Neuronal stem cell (in vitro differentiated cells): Measurements from ENCODE around the gene GABBR2.
A peak's percentile ranks its signal among the peaks of the same experiment; 100 is the strongest.

Experiments
- DNase-seq: peaks from one replicate; pipeline ENCODE4 v3.0.0-alpha.2; 2013; ENCODE audit warnings: low spot score
- H2AFZ ChIP-seq: one replicate; pipeline ENCODE4 v1.6.1; 2013; ENCODE audit warnings: mild to moderate bottlenecking, low read length, inconsistent platforms
- H2AK5ac ChIP-seq: 2 replicates; pipeline ENCODE4 v1.6.1; 2013; ENCODE audit warnings: low read depth, mild to moderate bottlenecking, inconsistent platforms, low read length, moderate library complexity, mixed read lengths
- H2BK120ac ChIP-seq: 2 replicates; pipeline ENCODE4 v1.6.1; 2013; ENCODE audit warnings: low read depth, mild to moderate bottlenecking, inconsistent platforms, low read length, moderate library complexity, mixed read lengths
- H2BK12ac ChIP-seq: one replicate; pipeline ENCODE4 v1.6.1; 2013; ENCODE audit warnings: low read length, inconsistent platforms
- H2BK15ac ChIP-seq: 2 replicates; pipeline ENCODE4 v1.6.1; 2013; ENCODE audit warnings: mild to moderate bottlenecking, low read length, inconsistent platforms, mixed read lengths
- H2BK5ac ChIP-seq: one replicate; pipeline ENCODE4 v1.6.1; 2013; ENCODE audit warnings: inconsistent platforms, mild to moderate bottlenecking, low read length, moderate library complexity
- H3K14ac ChIP-seq: one replicate; pipeline ENCODE4 v1.6.1; 2013; ENCODE audit warnings: low read length, inconsistent platforms
- H3K18ac ChIP-seq: 2 replicates; pipeline ENCODE4 v1.6.1; 2013; ENCODE audit warnings: low read length, inconsistent platforms
- H3K23ac ChIP-seq: 2 replicates; pipeline ENCODE4 v1.6.1; 2013; ENCODE audit warnings: low read depth, mild to moderate bottlenecking, mixed read lengths, low read length, inconsistent platforms; ENCODE audit not compliant: poor library complexity
- H3K27ac ChIP-seq: replicated peaks from 3 replicates; pipeline ENCODE4 v1.5.1; 2013; ENCODE audit warnings: low read length, inconsistent platforms
- H3K27me3 ChIP-seq, 3 experiments: 2 replicates each; pipeline ENCODE4 v1.6.1; 2013; ENCODE audit warnings: low read length in 3 of 3, mild to moderate bottlenecking in 2 of 3, inconsistent platforms in 1 of 3, low read depth in 1 of 3, mixed read lengths in 1 of 3, moderate library complexity in 1 of 3; ENCODE audit not compliant: control insufficient read depth in 3 of 3, insufficient read depth in 3 of 3
- H3K36me3 ChIP-seq, 2 donors: replicated peaks in 1 of 2; 2 replicates each; pipeline ENCODE4 v1.6.1; 2013; ENCODE audit warnings: low read length in 2 of 2; ENCODE audit not compliant: control insufficient read depth in 2 of 2, insufficient read depth in 2 of 2
- H3K4ac ChIP-seq: 2 replicates; pipeline ENCODE4 v1.6.1; 2013; ENCODE audit warnings: inconsistent platforms, mild to moderate bottlenecking, low read length, moderate library complexity
- H3K4me1 ChIP-seq, 2 donors: 1 replicate in 1 of 2; 2 replicates in 1 of 2; pipeline ENCODE4 v1.6.1; 2013; ENCODE audit warnings: low read length in 2 of 2, low read depth in 1 of 2; ENCODE audit not compliant: control insufficient read depth in 2 of 2, insufficient read depth in 1 of 2
- H3K4me2 ChIP-seq: one replicate; pipeline ENCODE4 v1.6.1; 2013; ENCODE audit warnings: mild to moderate bottlenecking, low read length, inconsistent platforms; ENCODE audit not compliant: insufficient read depth, poor library complexity, severe bottlenecking
- H3K4me3 ChIP-seq, 2 donors: 2 replicates each; pipeline ENCODE4 v1.5.1; 2013; ENCODE audit warnings: low read length in 2 of 2, mild to moderate bottlenecking in 2 of 2, inconsistent platforms in 1 of 2, moderate library complexity in 1 of 2
- H3K79me1 ChIP-seq: one replicate; pipeline ENCODE4 v1.6.1; 2013; ENCODE audit warnings: low read depth, mild to moderate bottlenecking, inconsistent platforms, low read length, moderate library complexity
- H3K9ac ChIP-seq: one replicate; pipeline ENCODE4 v1.6.1; 2013; ENCODE audit warnings: mild to moderate bottlenecking, low read depth, low read length, inconsistent platforms; ENCODE audit not compliant: poor library complexity
- H3K9me3 ChIP-seq, 2 donors: replicated peaks in 1 of 2; 2 replicates each; pipeline versions ENCODE3 to v1.6.1; 2013; ENCODE audit warnings: low read length in 2 of 2, mild to moderate bottlenecking in 2 of 2, inconsistent platforms in 1 of 2, low read depth in 1 of 2, mixed read lengths in 1 of 2, moderate library complexity in 1 of 2; ENCODE audit not compliant: control insufficient read depth in 2 of 2, insufficient read depth in 1 of 2
- H4K8ac ChIP-seq: one replicate; pipeline ENCODE4 v1.6.1; 2013; ENCODE audit warnings: low read depth, mild to moderate bottlenecking, inconsistent platforms, low read length, moderate library complexity
- H4K91ac ChIP-seq: one replicate; pipeline ENCODE4 v1.6.1; 2013; ENCODE audit warnings: low read length, low read depth, mild to moderate bottlenecking, inconsistent platforms; ENCODE audit not compliant: poor library complexity
- WGBS, 2 donors: extraction: QIAGEN DNeasy Blood & Tissue Kit; methylation state at CpG; one replicate each; pipeline ENCODE4 v1.1.7; 2013; ENCODE audit warnings: missing lambda C conversion rate in 2 of 2, mixed read lengths in 1 of 2; ENCODE audit not compliant: insufficient read length in 2 of 2, insufficient replicate concordance in 1 of 2; ENCODE audit errors: extremely low coverage in 2 of 2; 5-methylcytosine and 5-hydroxymethylcytosine counted together

Gene GABBR2

DNA sequence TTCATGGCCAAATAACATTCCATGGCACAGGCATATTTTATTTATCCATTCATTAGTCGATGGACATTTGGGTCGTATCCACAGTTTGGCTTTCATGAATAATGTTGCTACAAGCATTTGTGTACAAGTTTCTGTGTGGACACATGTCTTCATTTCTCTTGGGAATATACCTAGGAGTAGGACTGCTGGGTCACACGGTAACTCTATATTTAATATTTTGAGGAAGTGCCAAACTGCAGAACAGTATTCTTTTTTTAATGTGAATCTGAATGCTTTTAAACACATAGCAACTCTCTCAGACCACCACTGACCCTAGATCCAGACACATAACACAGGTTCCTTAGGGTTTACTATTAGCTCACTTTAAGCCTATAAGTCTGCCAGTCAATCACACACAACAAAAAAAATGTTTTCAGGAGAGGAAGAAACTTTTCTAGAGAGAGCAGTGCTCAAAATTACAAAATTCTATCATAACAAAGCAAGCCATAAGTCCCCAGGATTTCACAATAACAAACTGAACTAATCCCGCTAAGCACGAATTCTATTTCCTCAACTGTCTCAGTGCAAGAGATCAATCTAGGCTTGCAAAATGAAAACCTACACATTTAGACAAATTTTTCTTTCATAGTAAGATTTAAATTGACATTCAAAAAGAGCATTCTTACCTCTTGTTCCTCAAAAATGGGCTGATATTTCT lies 41.8 kb upstream of the GABBR2 start:
- H3K36me3 ChIP-seq: peaks cover 24 to 84% of the 10 kb centered on the region in 2 donors
- H2BK5ac ChIP-seq: no peak overlapping the region
- H3K4ac ChIP-seq: no peak overlapping the region
- H3K27ac ChIP-seq: no peak overlapping the region
- H4K91ac ChIP-seq: no peak overlapping the region
- no peaks in the 10 kb centered on the region for H3K4me1 ChIP-seq
- H3K79me1 ChIP-seq: no peaks in the 10 kb centered on the region
- WGBS, 2 donors: no CpG with 5 or more reads among the region's 5 CpGs
- H2AFZ ChIP-seq: no peak overlapping the region
- no peak overlapping the region for H2BK120ac ChIP-seq
- no peak for DNase-seq
- no peak overlapping the region for H3K4me2 ChIP-seq
- no peak overlapping the region for H3K23ac ChIP-seq
- H3K4me3 ChIP-seq: no peak overlapping the region
- no peaks in the 10 kb centered on the region for H3K27me3 ChIP-seq
- H3K9ac ChIP-seq: no peak overlapping the region
- H2BK12ac ChIP-seq: no peak overlapping the region
- H4K8ac ChIP-seq: no peak overlapping the region
- no peak overlapping the region for H3K14ac ChIP-seq
- H3K18ac ChIP-seq: no peak overlapping the region
- no peak overlapping the region for H2AK5ac ChIP-seq
- H2BK15ac ChIP-seq: no peak overlapping the region
- no peaks in the 10 kb centered on the region for H3K9me3 ChIP-seq

DNA sequence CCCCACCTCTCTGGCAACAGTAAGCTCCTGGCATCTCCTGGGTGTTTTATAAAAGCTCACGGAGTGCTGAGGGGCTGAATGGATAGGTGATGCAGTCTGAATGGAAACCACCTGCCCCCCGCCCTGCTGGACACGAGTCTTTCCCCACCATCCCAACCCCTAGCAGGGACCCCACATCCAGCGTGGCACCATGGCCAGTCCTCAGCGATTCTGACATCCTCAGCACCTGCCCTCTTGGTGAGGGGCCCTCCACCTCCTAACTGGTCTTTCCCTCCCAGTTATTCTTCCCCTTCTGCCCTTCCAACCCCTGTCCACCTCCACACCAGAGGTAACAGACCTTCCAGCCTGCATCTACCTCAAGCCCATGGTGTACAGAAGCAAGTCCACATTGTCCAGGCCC lies 38.7 kb upstream of the GABBR2 start:
- Histone ChIP-seq H2AK5ac (no peak overlapping the region), H3K4me3 (peak overlapping the region in 1 of 2 donors; percentile 10), H3K27ac (no peak overlapping the region), H3K79me1 (no peaks in the 10 kb centered on the region), H3K23ac (no peak overlapping the region), H2AFZ (no peak overlapping the region), H2BK120ac (no peak overlapping the region), H3K9ac (no peak overlapping the region), H3K36me3 (peaks cover 17 to 81% of the 10 kb centered on the region in 2 donors), H4K8ac (no peak overlapping the region), H2BK5ac (no peak overlapping the region), H3K18ac (no peak overlapping the region), H3K4ac (no peak overlapping the region), H3K14ac (no peak overlapping the region), H3K4me2 (no peak overlapping the region), H4K91ac (no peak overlapping the region), H3K27me3 (no peaks in the 10 kb centered on the region), H2BK12ac (no peak overlapping the region), H2BK15ac (no peak overlapping the region), H3K4me1 (no peaks in the 10 kb centered on the region), H3K9me3 (no peaks in the 10 kb centered on the region)
- no peak for DNase-seq
- WGBS, 2 donors: no CpG with 5 or more reads among the region's 5 CpGs

GRCh38 chr9:98745470-98745869 lies 36.7 kb upstream of the GABBR2 start:
- Histone ChIP-seq H4K8ac (no peak overlapping the region), H3K27ac (no peak overlapping the region), H2AFZ (no peak overlapping the region), H2BK12ac (no peak overlapping the region), H3K23ac (no peak overlapping the region), H3K9ac (no peak overlapping the region), H2BK15ac (no peak overlapping the region), H3K14ac (no peak overlapping the region), H3K79me1 (no peaks in the 10 kb centered on the region), H3K9me3 (peaks cover 0 to 1% of the 10 kb centered on the region in 2 donors), H4K91ac (no peak overlapping the region), H3K18ac (no peak overlapping the region), H2BK120ac (no peak overlapping the region), H3K36me3 (peaks cover 10 to 71% of the 10 kb centered on the region in 2 donors), H3K4me2 (no peak overlapping the region), H3K4ac (no peak overlapping the region), H3K4me1 (no peaks in the 10 kb centered on the region), H2AK5ac (no peak overlapping the region), H3K27me3 (no peaks in the 10 kb centered on the region), H3K4me3 (no peak overlapping the region), H2BK5ac (no peak overlapping the region)
- DNase-seq: no peak
- WGBS, 2 donors: no CpG with 5 or more reads among the region's 7 CpGs

- Histone ChIP-seq H3K4me1 (no peaks in the 10 kb centered on the region), H3K4me3 (no peak overlapping the region), H3K23ac (no peak overlapping the region), H3K27me3 (no peaks in the 10 kb centered on the region), H2BK12ac (no peak overlapping the region), H2AK5ac (no peak overlapping the region), H3K36me3 (peaks cover 5 to 57% of the 10 kb centered on the region in 2 donors), H2BK5ac (no peak overlapping the region), H4K91ac (no peak overlapping the region), H2BK15ac (no peak overlapping the region), H2BK120ac (no peak overlapping the region), H3K4me2 (no peak overlapping the region), H3K27ac (no peak overlapping the region), H3K9ac (no peak overlapping the region), H4K8ac (no peak overlapping the region), H3K9me3 (peaks cover under 1 to 1% of the 10 kb centered on the region in 2 donors), H2AFZ (no peak overlapping the region), H3K14ac (no peak overlapping the region), H3K4ac (no peak overlapping the region), H3K79me1 (no peaks in the 10 kb centered on the region), H3K18ac (no peak overlapping the region)
- no peak for DNase-seq
- WGBS, 2 donors: no CpG with 5 or more reads among the region's 14 CpGs
Observed at GRCh38 chr9:98743818-98744611, 35.3 kb upstream of the GABBR2 start.
